Neural progenitor cell (in vitro differentiated cells): ENCODE data around the gene FBXW7.

Experiments
- CTCF ChIP-seq: fragments of 200-600 bp; sonication (generic); IDR thresholded peaks from 2 replicates; pipeline ENCODE4 v1.5.1; 2017; ENCODE audit warnings: antibody characterized with exemption, mild to moderate bottlenecking
- EZH2 ChIP-seq: fragments of 200-600 bp; sonication (generic); IDR thresholded peaks from 2 replicates; pipeline ENCODE4 v1.6.1; 2017; ENCODE audit warnings: antibody characterized with exemption, mild to moderate bottlenecking, moderate library complexity

DNA sequence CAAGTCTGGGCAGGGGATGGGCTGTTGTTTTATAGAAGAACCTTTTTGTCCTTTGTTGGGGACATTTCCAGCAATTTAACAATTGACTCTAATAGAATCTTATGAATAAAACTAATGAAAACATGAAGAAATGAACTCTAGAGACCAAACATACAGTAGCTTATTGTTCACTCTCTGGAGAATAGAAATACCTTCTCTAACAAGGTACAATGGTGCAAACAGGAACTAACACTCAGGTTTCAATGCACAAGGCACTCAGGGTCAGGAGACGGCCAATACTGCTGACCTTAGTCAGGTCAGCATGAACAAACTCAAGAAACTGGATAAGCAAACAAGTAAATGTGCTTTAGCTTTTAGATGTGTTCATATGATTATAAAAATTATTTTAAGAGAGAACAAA is 39.6 kb upstream of the FBXW7 start:
- no peak for TF ChIP-seq CTCF
- no peak for TF ChIP-seq EZH2
